Measurements from ENCODE around the gene TDP1. TPM values are rescaled to one million over a fixed set of nuclear protein-coding genes. Genes with fewer than 3 reads are reported as not detected.

Gene TDP1
- total RNA-seq, 1 experiment from 2014 or later = 23.9 TPM

GRCh38 chr14:89933002-89933401, 22.7 kb upstream of the TDP1 start:
- ChIA-PET POLR2A (no interaction called here), CTCF (no interaction called here)
- intact Hi-C loops (cut with micrococcal nuclease; ENCODE audit: unreplicated experiment) = no loop called here
- no peaks in the 10 kb centered on the region for H3K4me1 ChIP-seq (ENCODE audit: control insufficient read depth, insufficient read depth, low read length)
- no peak overlapping the region for H3K4me3 ChIP-seq (ENCODE audit: low read depth in 2 of 2, low read length in 2 of 2)
- no TSS peak for BruUV-seq (replicated peaks)
- ATAC-seq = no peak
- TF ChIP-seq, protein P1, sequence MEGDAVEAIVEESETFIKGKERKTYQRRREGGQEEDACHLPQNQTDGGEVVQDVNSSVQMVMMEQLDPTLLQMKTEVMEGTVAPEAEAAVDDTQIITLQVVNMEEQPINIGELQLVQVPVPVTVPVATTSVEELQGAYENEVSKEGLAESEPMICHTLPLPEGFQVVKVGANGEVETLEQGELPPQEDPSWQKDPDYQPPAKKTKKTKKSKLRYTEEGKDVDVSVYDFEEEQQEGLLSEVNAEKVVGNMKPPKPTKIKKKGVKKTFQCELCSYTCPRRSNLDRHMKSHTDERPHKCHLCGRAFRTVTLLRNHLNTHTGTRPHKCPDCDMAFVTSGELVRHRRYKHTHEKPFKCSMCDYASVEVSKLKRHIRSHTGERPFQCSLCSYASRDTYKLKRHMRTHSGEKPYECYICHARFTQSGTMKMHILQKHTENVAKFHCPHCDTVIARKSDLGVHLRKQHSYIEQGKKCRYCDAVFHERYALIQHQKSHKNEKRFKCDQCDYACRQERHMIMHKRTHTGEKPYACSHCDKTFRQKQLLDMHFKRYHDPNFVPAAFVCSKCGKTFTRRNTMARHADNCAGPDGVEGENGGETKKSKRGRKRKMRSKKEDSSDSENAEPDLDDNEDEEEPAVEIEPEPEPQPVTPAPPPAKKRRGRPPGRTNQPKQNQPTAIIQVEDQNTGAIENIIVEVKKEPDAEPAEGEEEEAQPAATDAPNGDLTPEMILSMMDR (IDR thresholded peaks at IDR 0.05) = no peak
- TF ChIP-seq TCF7L2 (IDR thresholded peaks at IDR 0.05; ENCODE audit: low read depth, low read length) = no peak
- TF ChIP-seq, protein P2, sequence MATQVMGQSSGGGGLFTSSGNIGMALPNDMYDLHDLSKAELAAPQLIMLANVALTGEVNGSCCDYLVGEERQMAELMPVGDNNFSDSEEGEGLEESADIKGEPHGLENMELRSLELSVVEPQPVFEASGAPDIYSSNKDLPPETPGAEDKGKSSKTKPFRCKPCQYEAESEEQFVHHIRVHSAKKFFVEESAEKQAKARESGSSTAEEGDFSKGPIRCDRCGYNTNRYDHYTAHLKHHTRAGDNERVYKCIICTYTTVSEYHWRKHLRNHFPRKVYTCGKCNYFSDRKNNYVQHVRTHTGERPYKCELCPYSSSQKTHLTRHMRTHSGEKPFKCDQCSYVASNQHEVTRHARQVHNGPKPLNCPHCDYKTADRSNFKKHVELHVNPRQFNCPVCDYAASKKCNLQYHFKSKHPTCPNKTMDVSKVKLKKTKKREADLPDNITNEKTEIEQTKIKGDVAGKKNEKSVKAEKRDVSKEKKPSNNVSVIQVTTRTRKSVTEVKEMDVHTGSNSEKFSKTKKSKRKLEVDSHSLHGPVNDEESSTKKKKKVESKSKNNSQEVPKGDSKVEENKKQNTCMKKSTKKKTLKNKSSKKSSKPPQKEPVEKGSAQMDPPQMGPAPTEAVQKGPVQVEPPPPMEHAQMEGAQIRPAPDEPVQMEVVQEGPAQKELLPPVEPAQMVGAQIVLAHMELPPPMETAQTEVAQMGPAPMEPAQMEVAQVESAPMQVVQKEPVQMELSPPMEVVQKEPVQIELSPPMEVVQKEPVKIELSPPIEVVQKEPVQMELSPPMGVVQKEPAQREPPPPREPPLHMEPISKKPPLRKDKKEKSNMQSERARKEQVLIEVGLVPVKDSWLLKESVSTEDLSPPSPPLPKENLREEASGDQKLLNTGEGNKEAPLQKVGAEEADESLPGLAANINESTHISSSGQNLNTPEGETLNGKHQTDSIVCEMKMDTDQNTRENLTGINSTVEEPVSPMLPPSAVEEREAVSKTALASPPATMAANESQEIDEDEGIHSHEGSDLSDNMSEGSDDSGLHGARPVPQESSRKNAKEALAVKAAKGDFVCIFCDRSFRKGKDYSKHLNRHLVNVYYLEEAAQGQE (IDR thresholded peaks at IDR 0.05; ENCODE audit: insufficient read depth in 1 of 2, low read depth in 2 of 2, low read length in 1 of 2) = no peak
- no peaks in the 10 kb centered on the region for H3K9me3 ChIP-seq (ENCODE audit: control insufficient read depth, insufficient read depth, low read depth, low read length)
- H3K27ac ChIP-seq (ENCODE audit: low read length) = no peak overlapping the region
- DNase-seq (ENCODE audit: low read depth, low spot score) = no peak
- in situ Hi-C loops (cut with HindIII; ENCODE audit: low pct_unique_long_range_greater_than_20kb, low sequenced_read_pairs) = no loop called here
- H3K36me3 ChIP-seq (ENCODE audit: control insufficient read depth, insufficient read depth, low read length) = no peaks in the 10 kb centered on the region; the same call in 1 of the 2 replicates
- no peaks in the 10 kb centered on the region for H3K27me3 ChIP-seq (ENCODE audit: control insufficient read depth, insufficient read depth, low read length)

GRCh38 chr14:89936654-89937185, 19.0 kb upstream of the TDP1 start:
- in situ Hi-C loops (cut with HindIII; ENCODE audit: low pct_unique_long_range_greater_than_20kb, low sequenced_read_pairs) = no loop called here
- H3K27me3 ChIP-seq (ENCODE audit: control insufficient read depth, insufficient read depth, low read length) = no peaks in the 10 kb centered on the region
- TF ChIP-seq, protein P2 (IDR thresholded peaks at IDR 0.05; ENCODE audit: insufficient read depth in 1 of 2, low read depth in 2 of 2, low read length in 1 of 2) = no peak
- TF ChIP-seq, protein P1 (IDR thresholded peaks at IDR 0.05) = peak; percentile 13; the same call in 1 of the 2 replicates
- H3K4me3 ChIP-seq (ENCODE audit: low read depth in 2 of 2, low read length in 2 of 2) = no peak overlapping the region
- no TSS peak for BruUV-seq (replicated peaks)
- no peaks in the 10 kb centered on the region for H3K9me3 ChIP-seq (ENCODE audit: control insufficient read depth, insufficient read depth, low read depth, low read length)
- H3K36me3 ChIP-seq (ENCODE audit: control insufficient read depth, insufficient read depth, low read length) = no peaks in the 10 kb centered on the region
- ATAC-seq = no peak
- no peak overlapping the region for H3K27ac ChIP-seq (ENCODE audit: low read length)
- ChIA-PET POLR2A (no interaction called here), CTCF (interaction anchor here (0.6 kb wide), 1 partner anchor 10 kb away, joined by 3 read pairs; no protein-coding TSS in a partner anchor)
- no peaks in the 10 kb centered on the region for H3K4me1 ChIP-seq (ENCODE audit: control insufficient read depth, insufficient read depth, low read length)
- intact Hi-C loops (cut with micrococcal nuclease; ENCODE audit: unreplicated experiment) = no loop called here
- no peak for DNase-seq (ENCODE audit: low read depth, low spot score)
